Ovary (tissue), 3 donors: Measurements from ENCODE around the gene ACLY.

Source experiments
- CTCF ChIP-seq, 3 donors: fragments of 450-650 bp in 2 of 3; fragments of 200-600 bp in 1 of 3; IDR thresholded peaks; one replicate each; pipeline versions ENCODE4 v1.5.1 to v1.8.0; 2016 to 2022; ENCODE audit warnings: antibody characterized with exemption in 3 of 3, mild to moderate bottlenecking in 1 of 3
- POLR2A ChIP-seq: fragments of 450-650 bp; IDR thresholded peaks from one replicate; pipeline ENCODE4 v1.6.1; 2017; ENCODE audit warnings: antibody characterized with exemption, mild to moderate bottlenecking, moderate library complexity
- donor health status: DM: no; HTN: no; CAD: no.

- TF ChIP-seq CTCF (IDR thresholded peaks at IDR 0.05) (no peak), POLR2A (no peak)
These were observed 30.2 kb upstream of the ACLY start for GRCh38 chr17:41948762-41949460.
